GM11168 (cell line): Measurements from ENCODE around the gene NOL4L.
"Not testable (repeated sequence)": the region's sequence is repeated elsewhere in the genome, so short reads cannot be mapped to it uniquely, and the experiment has no call there.

Experiments used
- in situ Hi-C: fragments of 300-500 bp; cut with MboI; formaldehyde crosslinking; loops from one replicate; pipeline ENCODE4 v1.12.0; 2022; ENCODE audit warnings: low sequenced_read_pairs; ENCODE audit not compliant: unreplicated experiment

Gene NOL4L

GRCh38 chr20:32495217-32495565 lies 89.9 kb downstream of the NOL4L start:
- in situ Hi-C loops: no loop called here

- in situ Hi-C loops: no loop called here
Measured at GRCh38 chr20:32494483-32495216, 90.5 kb downstream of the NOL4L start.

GRCh38 chr20:32493356-32493755 lies 91.8 kb downstream of the NOL4L start:
- in situ Hi-C loops: no loop called here

- in situ Hi-C loops: not testable (repeated sequence)
Measured at GRCh38 chr20:32491764-32492151, 93.4 kb downstream of the NOL4L start.

GRCh38 chr20:32490942-32491763 lies 94.0 kb downstream of the NOL4L start:
- in situ Hi-C loops: no loop called here

- in situ Hi-C loops: loop anchor here (5.0 kb wide), 1 partner anchor 266 kb away; no protein-coding TSS in a partner anchor
Measured at GRCh38 chr20:32488066-32488838, 96.9 kb downstream of the NOL4L start.

- in situ Hi-C loops: loop anchor here (5.0 kb wide), 1 partner anchor 265 kb away; no protein-coding TSS in a partner anchor
Measured at GRCh38 chr20:32487381-32487780, 97.8 kb downstream of the NOL4L start.

GRCh38 chr20:32485770-32486478 lies 99.2 kb downstream of the NOL4L start:
- in situ Hi-C loops: loop anchor here (5.0 kb wide), 1 partner anchor 264 kb away; no protein-coding TSS in a partner anchor

GRCh38 chr20:32484958-32485769 lies 100.0 kb downstream of the NOL4L start:
- in situ Hi-C loops: loop anchor here (5.0 kb wide), 1 partner anchor 263 kb away; no protein-coding TSS in a partner anchor

GRCh38 chr20:32484225-32484957 lies 100.7 kb downstream of the NOL4L start:
- in situ Hi-C loops: no loop called here

- in situ Hi-C loops: no loop called here
Measured at GRCh38 chr20:32483351-32484224, 101.5 kb downstream of the NOL4L start.

GRCh38 chr20:32482442-32483261 lies 102.5 kb downstream of the NOL4L start:
- in situ Hi-C loops: no loop called here

GRCh38 chr20:32482143-32482441 lies 103.0 kb downstream of the NOL4L start:
- in situ Hi-C loops: no loop called here

- in situ Hi-C loops: no loop called here
Measured at GRCh38 chr20:32481311-32482142, 103.6 kb downstream of the NOL4L start.

- in situ Hi-C loops: no loop called here
Measured at GRCh38 chr20:32480371-32481241, 104.5 kb downstream of the NOL4L start.
